CD4-positive, alpha-beta T cell (primary cell): ENCODE results near the gene CFAP73. TPM values are rescaled to one million over a fixed set of nuclear protein-coding genes. Genes with fewer than 3 reads are reported as not detected.

Source experiments
- ATAC-seq: fragments of 200-7000 bp; cut with Tn5 transposase; one replicate; pipeline ENCODE4 v1.10.0; 2022; ENCODE audit warnings: mild to moderate bottlenecking; ENCODE audit not compliant: poor library complexity
- CTCF ChIA-PET: fragments of 350-600 bp; sonication (Branson Sonifier 250); formaldehyde crosslinking; loops from one replicate; lab custom pipeline; 2021; ENCODE audit warnings: antibody characterized with exemption, inconsistent platforms; lab: Charles Lee
- POLR2A ChIA-PET: fragments of 350-600 bp; sonication (Branson Sonifier 250); formaldehyde crosslinking; loops from one replicate; lab custom pipeline; 2021; ENCODE audit warnings: antibody characterized with exemption, inconsistent platforms; lab: Charles Lee
- DNase-seq, 14 experiments: peaks; one replicate each; pipeline ENCODE4 v3.0.0-alpha.2; 2013 to 2020; ENCODE audit warnings: mixed read lengths in 2 of 14
- H3K27ac ChIP-seq, 2 donors: one replicate each; pipeline versions ENCODE4 v1.5.1 to v1.7.0; 2013; ENCODE audit warnings: low read length in 2 of 2, low read depth in 1 of 2, mild to moderate bottlenecking in 1 of 2
- H3K27me3 ChIP-seq, 2 experiments: 1 replicate in 1 of 2; 2 replicates in 1 of 2; pipeline versions ENCODE4 v1.6.1 to v1.7.0; 2013; ENCODE audit warnings: low read length in 2 of 2, control low read depth in 1 of 2, mild to moderate bottlenecking in 1 of 2, moderate library complexity in 1 of 2; ENCODE audit not compliant: insufficient read depth in 2 of 2, control insufficient read depth in 1 of 2
- H3K36me3 ChIP-seq: one replicate; pipeline ENCODE4 v1.6.1; 2013; ENCODE audit warnings: low read length, control low read depth; ENCODE audit not compliant: insufficient read depth
- H3K4me1 ChIP-seq: one replicate; pipeline ENCODE4 v1.6.1; 2013; ENCODE audit warnings: low read length, control low read depth; ENCODE audit not compliant: insufficient read depth
- H3K4me3 ChIP-seq: one replicate; pipeline ENCODE4 v1.5.1; 2013; ENCODE audit warnings: mild to moderate bottlenecking, low read length, moderate library complexity
- H3K9me3 ChIP-seq, 2 experiments: 1 replicate in 1 of 2; 2 replicates in 1 of 2; pipeline versions ENCODE4 v1.6.1 to v1.7.0; 2013; ENCODE audit warnings: low read length in 2 of 2, mild to moderate bottlenecking in 2 of 2, control low read depth in 1 of 2, moderate library complexity in 1 of 2; ENCODE audit not compliant: control insufficient read depth in 1 of 2, insufficient read depth in 1 of 2
- H3K27ac Mint-ChIP-seq: one replicate; pipeline ENCODE4 v1.8.0; 2020; ENCODE audit warnings: mixed read lengths
- H3K27me3 Mint-ChIP-seq: one replicate; pipeline ENCODE4 v1.8.0; 2021; ENCODE audit warnings: mixed read lengths
- H3K36me3 Mint-ChIP-seq: one replicate; pipeline ENCODE4 v1.8.0; 2021; ENCODE audit warnings: low read depth, mixed read lengths
- H3K4me1 Mint-ChIP-seq: one replicate; pipeline ENCODE4 v1.8.0; 2021; ENCODE audit warnings: low read depth, mixed read lengths
- H3K4me3 Mint-ChIP-seq: one replicate; pipeline ENCODE4 v1.8.0; 2020; ENCODE audit warnings: mild to moderate bottlenecking, mixed read lengths
- H3K9me3 Mint-ChIP-seq: one replicate; pipeline ENCODE4 v1.8.0; 2020; ENCODE audit warnings: mixed read lengths
- CTCF ChIP-seq: fragments of 200-600 bp; IDR thresholded peaks from one replicate; pipeline ENCODE4 v1.8.0; 2022; ENCODE audit warnings: antibody characterized with exemption, mild to moderate bottlenecking
- intact Hi-C, 2 experiments: fragments of 100-400 bp; cut with DNase I in 1 of 2; cut with micrococcal nuclease in 1 of 2; formaldehyde crosslinking; loops; one replicate each; pipeline versions ENCODE4 v1.15.1 to v1.9.0; 2023 to 2025; cut with DNase I, micrococcal nuclease
- total RNA-seq, 174 experiments: library from RNA in 2 of 174; stranded (reverse) in 2 of 174; gene quantifications; one replicate each; pipeline ENCODE4 v1.2.3 and lab custom pipeline; 2021 to 2026

The CFAP73 gene
- total RNA-seq, 2 experiments from 2014 or later: 0.92 to 1.2 TPM

- H3K4me3 ChIP-seq: no peak overlapping the region
- Mint-ChIP-seq H3K9me3 (no peaks in the 10 kb centered on the region), H3K4me3 (no peak overlapping the region), H3K27me3 (no peaks in the 10 kb centered on the region), H3K36me3 (peaks cover 45% of the 10 kb centered on the region), H3K27ac (no peak overlapping the region), H3K4me1 (peaks cover 17% of the 10 kb centered on the region)
- peaks cover 14% of the 10 kb centered on the region for H3K4me1 ChIP-seq
- TF ChIP-seq CTCF: no peak
- H3K27ac ChIP-seq: no peak overlapping the region
- peaks cover 19% of the 10 kb centered on the region for H3K36me3 ChIP-seq
- CTCF ChIA-PET: no interaction called here
- ATAC-seq: no peak
- intact Hi-C loops: loop anchor here in 1 of 2 experiments (10.0 kb wide), 1 partner anchor 234 kb away; the partner anchor contains the start of gene SDSL
- POLR2A ChIA-PET: no interaction called here
- no peaks in the 10 kb centered on the region for H3K9me3 ChIP-seq
- no peaks in the 10 kb centered on the region for H3K27me3 ChIP-seq
- DNase-seq: no peak
These were observed 41.7 kb downstream of the CFAP73 start for GRCh38 chr12:113191227-113191626.

GRCh38 chr12:113194971-113195391 is 45.5 kb downstream of the CFAP73 start:
- DNase-seq (no peak), ATAC-seq (no peak)
- Histone ChIP-seq H3K4me1 (peaks cover 6% of the 10 kb centered on the region), H3K9me3 (no peaks in the 10 kb centered on the region), H3K27ac (no peak overlapping the region), H3K36me3 (peaks cover 19% of the 10 kb centered on the region), H3K27me3 (no peaks in the 10 kb centered on the region), H3K4me3 (no peak overlapping the region)
- intact Hi-C loops: loop anchor here (2.0 to 10.0 kb wide), 5 partner anchors 37 to 717 kb away; partner anchors contain the start of gene SDSL (in 1 of the 2)
- CTCF ChIA-PET: interaction anchor here (1.3 to 1.7 kb wide), 2 partner anchors 20 to 38 kb away, joined by 3 to 7 read pairs; no protein-coding TSS in a partner anchor
- peaks cover 28% of the 10 kb centered on the region for H3K36me3 Mint-ChIP-seq
- POLR2A ChIA-PET: interaction anchor here (0.6 kb wide), 1 partner anchor 10 kb away, joined by 3 read pairs; the partner anchor contains the start of genes DDX54 and RITA1
- no peak overlapping the region for H3K27ac Mint-ChIP-seq
- H3K4me1 Mint-ChIP-seq: no peaks in the 10 kb centered on the region
- no peak overlapping the region for H3K4me3 Mint-ChIP-seq
- H3K9me3 Mint-ChIP-seq: no peaks in the 10 kb centered on the region
- no peaks in the 10 kb centered on the region for H3K27me3 Mint-ChIP-seq
- TF ChIP-seq CTCF: no peak

- DNase-seq: no peak
- H3K27me3 ChIP-seq: no peaks in the 10 kb centered on the region
- H3K9me3 ChIP-seq: no peaks in the 10 kb centered on the region
- no peak overlapping the region for H3K27ac Mint-ChIP-seq
- H3K4me1 ChIP-seq: peaks cover 6% of the 10 kb centered on the region
- no peak for ATAC-seq
- H3K4me3 ChIP-seq: no peak overlapping the region
- H3K27me3 Mint-ChIP-seq: no peaks in the 10 kb centered on the region
- no peak overlapping the region for H3K4me3 Mint-ChIP-seq
- no peaks in the 10 kb centered on the region for H3K9me3 Mint-ChIP-seq
- no peak overlapping the region for H3K27ac ChIP-seq
- no peak for TF ChIP-seq CTCF
- H3K36me3 Mint-ChIP-seq: peaks cover 24% of the 10 kb centered on the region
- H3K36me3 ChIP-seq: peaks cover 17% of the 10 kb centered on the region
- intact Hi-C loops: loop anchor here (2.0 to 10.0 kb wide), 5 partner anchors 37 to 717 kb away; partner anchors contain the start of gene SDSL (in 1 of the 2)
- CTCF ChIA-PET: interaction anchor here (1.3 to 1.7 kb wide), 2 partner anchors 21 to 37 kb away, joined by 3 to 7 read pairs; no protein-coding TSS in a partner anchor
- no peaks in the 10 kb centered on the region for H3K4me1 Mint-ChIP-seq
- POLR2A ChIA-PET: no interaction called here
These were observed 46.1 kb downstream of the CFAP73 start for GRCh38 chr12:113195598-113195997.
